B cell (primary cell): ENCODE results near the gene CBARP. TPM values are rescaled to one million over a fixed set of nuclear protein-coding genes. Genes with fewer than 3 reads are reported as not detected.

Experiments
- ATAC-seq: fragments of 200-7000 bp; cut with Tn5 transposase; one replicate; pipeline ENCODE4 v1.10.0; 2021; ENCODE audit warnings: low read depth, mild to moderate bottlenecking, moderate number of reproducible peaks, moderate library complexity
- CTCF ChIA-PET: fragments of 350-600 bp; sonication (Branson Sonifier 250); formaldehyde crosslinking; loops from one replicate; lab custom pipeline; 2021; ENCODE audit warnings: antibody characterized with exemption, inconsistent platforms; lab: Charles Lee
- POLR2A ChIA-PET: fragments of 350-600 bp; sonication (Branson Sonifier 250); formaldehyde crosslinking; loops from one replicate; lab custom pipeline; 2021; ENCODE audit warnings: antibody characterized with exemption; lab: Charles Lee
- DNase-seq: peaks from one replicate; pipeline ENCODE4 v3.0.0; 2013
- H2AFZ ChIP-seq: 2 replicates; pipeline ENCODE4 v1.6.1; 2012; ENCODE audit warnings: mild to moderate bottlenecking, low read depth, low read length; ENCODE audit not compliant: insufficient read depth, poor library complexity, severe bottlenecking
- H3K27ac ChIP-seq, 2 donors: 1 replicate in 1 of 2; 2 replicates in 1 of 2; pipeline ENCODE4 v1.5.1; 2012 to 2013; ENCODE audit warnings: low read length in 2 of 2, mild to moderate bottlenecking in 2 of 2, moderate library complexity in 1 of 2
- H3K27me3 ChIP-seq, 4 experiments: fragments of 200-600 bp in 1 of 4; sonication (generic) in 1 of 4; replicated peaks in 1 of 4; 1 replicate in 2 of 4; 2 replicates in 2 of 4; pipeline versions ENCODE4 v1.6.1 to v1.7.0; 2013 to 2016; ENCODE audit warnings: low read length in 3 of 4, mild to moderate bottlenecking in 2 of 4, mixed read lengths in 1 of 4, moderate library complexity in 1 of 4; ENCODE audit not compliant: insufficient read depth in 4 of 4, control insufficient read depth in 3 of 4; ENCODE audit errors: control extremely low read depth in 1 of 4
- H3K36me3 ChIP-seq, 2 experiments: replicated peaks in 1 of 2; 1 replicate in 1 of 2; 2 replicates in 1 of 2; pipeline versions ENCODE4 v1.6.1 to v1.7.1; 2013; ENCODE audit warnings: low read length in 1 of 2; ENCODE audit not compliant: insufficient read depth in 2 of 2, control insufficient read depth in 1 of 2; ENCODE audit errors: control extremely low read depth in 1 of 2, extremely low read depth in 1 of 2
- H3K4me1 ChIP-seq, 2 donors: fragments of 200-600 bp in 1 of 2; sonication (generic) in 1 of 2; 1 replicate in 1 of 2; 2 replicates in 1 of 2; pipeline versions ENCODE4 v1.5.1 to v1.6.1; 2013 to 2017; ENCODE audit warnings: low read length in 2 of 2; ENCODE audit not compliant: control insufficient read depth in 2 of 2, insufficient read depth in 2 of 2
- H3K4me2 ChIP-seq: replicated peaks from 2 replicates; pipeline ENCODE3; 2012; ENCODE audit warnings: mild to moderate bottlenecking, low read depth, low read length; ENCODE audit not compliant: poor library complexity, severe bottlenecking
- H3K4me3 ChIP-seq, 5 experiments: fragments of 200-600 bp in 1 of 5; sonication (generic) in 1 of 5; 1 replicate in 3 of 5; 2 replicates in 2 of 5; pipeline versions ENCODE4 v1.5.1 to v1.7.0; 2011 to 2016; ENCODE audit warnings: low read length in 4 of 5, mild to moderate bottlenecking in 4 of 5, low read depth in 2 of 5, control low read depth in 1 of 5, moderate library complexity in 1 of 5; ENCODE audit not compliant: insufficient read depth in 1 of 5; ENCODE audit errors: control extremely low read depth in 1 of 5, extremely low read depth in 1 of 5
- H3K79me2 ChIP-seq: fragments of 200-600 bp; sonication (generic); one replicate; pipeline ENCODE4 v1.6.0; 2016; ENCODE audit warnings: low read length; ENCODE audit not compliant: control insufficient read depth, insufficient read depth
- H3K9ac ChIP-seq: fragments of 200-600 bp; sonication (generic); 2 replicates; pipeline ENCODE4 v1.6.1; 2017; ENCODE audit warnings: mild to moderate bottlenecking, low read length, moderate library complexity
- H3K9me3 ChIP-seq, 3 donors: one replicate each; pipeline versions ENCODE4 v1.6.1 to v1.7.1; 2013; ENCODE audit warnings: low read length in 2 of 3; ENCODE audit not compliant: control insufficient read depth in 2 of 3, insufficient read depth in 1 of 3; ENCODE audit errors: control extremely low read depth in 1 of 3
- H4K20me1 ChIP-seq: 2 replicates; pipeline ENCODE4 v1.6.0; 2012; ENCODE audit warnings: mild to moderate bottlenecking, low read length; ENCODE audit not compliant: insufficient read depth, control insufficient read depth, poor library complexity, severe bottlenecking
- H3K27ac Mint-ChIP-seq: one replicate; pipeline ENCODE4 v1.8.0; 2021; ENCODE audit warnings: mixed read lengths
- H3K27me3 Mint-ChIP-seq: one replicate; pipeline ENCODE4 v1.8.0; 2021; ENCODE audit warnings: mixed read lengths
- H3K4me1 Mint-ChIP-seq: one replicate; pipeline ENCODE4 v1.8.0; 2021; ENCODE audit warnings: mixed read lengths
- H3K4me3 Mint-ChIP-seq: one replicate; pipeline ENCODE4 v1.8.0; 2021; ENCODE audit warnings: mixed read lengths
- H3K9me3 Mint-ChIP-seq: one replicate; pipeline ENCODE4 v1.8.0; 2022; ENCODE audit warnings: mixed read lengths; ENCODE audit not compliant: insufficient read depth
- EZH2 ChIP-seq: IDR thresholded peaks from 2 replicates; pipeline ENCODE4 v1.6.1; 2012; ENCODE audit warnings: borderline replicate concordance, low read depth, mild to moderate bottlenecking, moderate library complexity, low read length; ENCODE audit not compliant: insufficient read depth, poor library complexity, severe bottlenecking
- WGBS: methylation state at CpG from one replicate; pipeline ENCODE4 v1.1.5; 2013; ENCODE audit warnings: missing lambda C conversion rate; ENCODE audit not compliant: insufficient coverage; 5-methylcytosine and 5-hydroxymethylcytosine counted together
- intact Hi-C: fragments of 100-400 bp; cut with micrococcal nuclease; formaldehyde crosslinking; loops from one replicate; pipeline ENCODE4 v1.10.0; 2022
- polyA plus RNA-seq: library from polyadenylated mRNA; depleted of rRNA; stranded (reverse); fragments of >200 nt; gene quantifications from 2 replicates; pipeline ENCODE4 v1.2.3, GENCODE V29; 2012
- total RNA-seq, 2 donors: library from RNA; stranded (reverse); fragments of 120-200 nt in 1 of 2; gene quantifications; 1 replicate in 1 of 2; 2 replicates in 1 of 2; pipeline versions ENCODE4 v1.2.3 to v1.2.4, GENCODE V29; 2013 to 2022
- TF ChIP-seq, protein P1 (sequence below): fragments of 200-600 bp; IDR thresholded peaks from one replicate; pipeline ENCODE4 v1.8.0; 2022; ENCODE audit warnings: antibody characterized with exemption, mild to moderate bottlenecking

Gene CBARP
- total and polyA plus RNA-seq, 2 donors (not counting 1 experiment from before 2014, with no cell fraction given): not detected

DNA sequence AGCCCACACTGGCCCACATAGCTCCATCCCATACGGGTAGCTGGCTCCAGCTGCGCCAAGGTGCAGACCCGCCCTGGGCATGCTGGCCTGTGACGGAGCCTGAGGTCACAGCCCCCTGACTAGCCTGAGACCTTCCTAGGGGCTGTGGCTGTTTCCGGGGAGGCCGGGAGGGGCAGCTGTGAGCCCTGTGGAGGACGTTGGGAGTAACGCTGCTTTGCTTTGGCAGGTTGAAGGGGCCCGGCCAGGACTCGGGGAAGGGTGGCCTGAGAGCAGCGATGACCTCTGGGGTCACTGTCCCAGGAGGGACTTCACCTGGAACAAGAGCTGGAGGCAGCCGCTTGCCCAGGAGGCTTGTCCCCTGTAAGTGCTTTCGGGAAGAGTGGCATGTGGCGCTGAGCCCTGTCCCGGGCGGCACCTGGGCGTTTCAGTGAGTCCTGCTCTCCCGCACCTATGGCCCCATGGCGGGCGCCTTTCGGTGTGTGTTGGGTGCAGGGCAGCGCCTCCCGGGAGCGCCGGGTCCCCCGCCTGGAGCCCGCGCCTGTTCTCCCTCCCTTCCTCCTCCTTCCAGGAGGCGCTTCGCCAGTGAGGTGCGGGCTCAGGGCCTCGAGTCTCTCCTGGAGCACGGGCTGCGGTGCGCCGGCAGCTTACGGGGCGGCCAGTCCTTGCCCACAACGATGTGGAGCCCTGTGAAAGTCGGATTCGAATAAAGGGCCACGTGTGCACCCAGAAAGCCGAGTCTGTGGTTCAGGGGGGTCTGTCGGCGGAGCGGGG is 36.5 kb upstream of the CBARP start:
- H3K27ac ChIP-seq: peak overlapping the region; percentile 73 to 97
- 94% methylated on average over 38 of the region's 46 CpGs for WGBS
- ChIA-PET POLR2A (interaction anchor here (0.6 to 2.3 kb wide), 7 partner anchors 8 to 1027 kb away, joined by 3 to 14 read pairs (median 5); no protein-coding TSS in a partner anchor), CTCF (interaction anchor here (0.8 to 6.1 kb wide), 4 partner anchors 21 to 33 kb away, joined by 3 to 51 read pairs (median 3); no protein-coding TSS in a partner anchor)
- H3K4me3 ChIP-seq: peak overlapping the region in 2 of 5 experiments; percentile 40 to 70
- Mint-ChIP-seq H3K9me3 (no peaks in the 10 kb centered on the region), H3K4me3 (peak overlapping the region; percentile 61), H3K27me3 (no peaks in the 10 kb centered on the region), H3K27ac (peak overlapping the region; percentile 63), H3K4me1 (peaks cover 49% of the 10 kb centered on the region)
- DNase-seq (peak; percentile 50), ATAC-seq (no peak)
- H3K9ac ChIP-seq: peak overlapping the region; percentile 89
- peak overlapping the region; percentile 100 for H3K4me2 ChIP-seq
- H3K79me2 ChIP-seq: peaks cover 76% of the 10 kb centered on the region
- no peak overlapping the region for H2AFZ ChIP-seq
- intact Hi-C loops: no loop called here
- H3K4me1 ChIP-seq: peaks cover 44 to 67% of the 10 kb centered on the region in 2 donors
- H3K9me3 ChIP-seq: no peaks in the 10 kb centered on the region
- TF ChIP-seq EZH2: no peak
- TF ChIP-seq, protein P1, sequence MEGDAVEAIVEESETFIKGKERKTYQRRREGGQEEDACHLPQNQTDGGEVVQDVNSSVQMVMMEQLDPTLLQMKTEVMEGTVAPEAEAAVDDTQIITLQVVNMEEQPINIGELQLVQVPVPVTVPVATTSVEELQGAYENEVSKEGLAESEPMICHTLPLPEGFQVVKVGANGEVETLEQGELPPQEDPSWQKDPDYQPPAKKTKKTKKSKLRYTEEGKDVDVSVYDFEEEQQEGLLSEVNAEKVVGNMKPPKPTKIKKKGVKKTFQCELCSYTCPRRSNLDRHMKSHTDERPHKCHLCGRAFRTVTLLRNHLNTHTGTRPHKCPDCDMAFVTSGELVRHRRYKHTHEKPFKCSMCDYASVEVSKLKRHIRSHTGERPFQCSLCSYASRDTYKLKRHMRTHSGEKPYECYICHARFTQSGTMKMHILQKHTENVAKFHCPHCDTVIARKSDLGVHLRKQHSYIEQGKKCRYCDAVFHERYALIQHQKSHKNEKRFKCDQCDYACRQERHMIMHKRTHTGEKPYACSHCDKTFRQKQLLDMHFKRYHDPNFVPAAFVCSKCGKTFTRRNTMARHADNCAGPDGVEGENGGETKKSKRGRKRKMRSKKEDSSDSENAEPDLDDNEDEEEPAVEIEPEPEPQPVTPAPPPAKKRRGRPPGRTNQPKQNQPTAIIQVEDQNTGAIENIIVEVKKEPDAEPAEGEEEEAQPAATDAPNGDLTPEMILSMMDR: no peak
- H3K36me3 ChIP-seq: peaks cover 9 to 58% of the 10 kb centered on the region in 2 experiments
- H4K20me1 ChIP-seq: peaks cover 80% of the 10 kb centered on the region
- H3K27me3 ChIP-seq: no peaks in the 10 kb centered on the region
